Fibroblast of mammary gland (primary cell): ENCODE data around the gene RANBP2.

ENCODE experiments used
- DNase-seq: peaks from one replicate; pipeline ENCODE4 v3.0.0-alpha.2; 2010; ENCODE audit warnings: low read depth
- H3K4me3 ChIP-seq: 2 replicates; pipeline ENCODE4 v1.5.1; 2011; ENCODE audit warnings: low read depth, mild to moderate bottlenecking, low read length, moderate library complexity; ENCODE audit not compliant: control insufficient read depth
- TF ChIP-seq, protein P1 (sequence below): conservative IDR thresholded peaks from 2 replicates; pipeline ENCODE4 v1.5.1; 2011; ENCODE audit warnings: low read depth, low read length, inconsistent platforms; ENCODE audit not compliant: control insufficient read depth, insufficient read depth

RANBP2 gene

DNA sequence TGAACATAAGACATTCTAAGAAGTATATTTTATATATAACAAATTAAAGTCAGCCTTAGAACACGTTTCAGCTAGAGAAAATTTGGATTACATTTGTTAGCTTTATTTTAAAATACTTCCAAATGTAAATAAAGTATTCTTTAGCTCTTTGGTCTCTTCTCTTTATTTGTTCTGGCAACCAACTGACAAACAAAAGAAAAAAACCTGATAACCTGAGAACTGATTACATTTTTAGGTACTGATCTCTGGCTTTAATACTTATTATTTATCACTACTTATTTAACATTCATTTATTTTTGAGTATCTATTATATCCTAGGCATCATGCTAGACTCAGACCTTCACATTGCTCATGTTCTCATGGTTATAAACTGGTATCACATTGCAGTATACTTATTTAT is 85.8 kb downstream of the RANBP2 start:
- no peak overlapping the region for H3K4me3 ChIP-seq
- no peak for DNase-seq
- TF ChIP-seq, protein P1, sequence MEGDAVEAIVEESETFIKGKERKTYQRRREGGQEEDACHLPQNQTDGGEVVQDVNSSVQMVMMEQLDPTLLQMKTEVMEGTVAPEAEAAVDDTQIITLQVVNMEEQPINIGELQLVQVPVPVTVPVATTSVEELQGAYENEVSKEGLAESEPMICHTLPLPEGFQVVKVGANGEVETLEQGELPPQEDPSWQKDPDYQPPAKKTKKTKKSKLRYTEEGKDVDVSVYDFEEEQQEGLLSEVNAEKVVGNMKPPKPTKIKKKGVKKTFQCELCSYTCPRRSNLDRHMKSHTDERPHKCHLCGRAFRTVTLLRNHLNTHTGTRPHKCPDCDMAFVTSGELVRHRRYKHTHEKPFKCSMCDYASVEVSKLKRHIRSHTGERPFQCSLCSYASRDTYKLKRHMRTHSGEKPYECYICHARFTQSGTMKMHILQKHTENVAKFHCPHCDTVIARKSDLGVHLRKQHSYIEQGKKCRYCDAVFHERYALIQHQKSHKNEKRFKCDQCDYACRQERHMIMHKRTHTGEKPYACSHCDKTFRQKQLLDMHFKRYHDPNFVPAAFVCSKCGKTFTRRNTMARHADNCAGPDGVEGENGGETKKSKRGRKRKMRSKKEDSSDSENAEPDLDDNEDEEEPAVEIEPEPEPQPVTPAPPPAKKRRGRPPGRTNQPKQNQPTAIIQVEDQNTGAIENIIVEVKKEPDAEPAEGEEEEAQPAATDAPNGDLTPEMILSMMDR: no peak

DNA sequence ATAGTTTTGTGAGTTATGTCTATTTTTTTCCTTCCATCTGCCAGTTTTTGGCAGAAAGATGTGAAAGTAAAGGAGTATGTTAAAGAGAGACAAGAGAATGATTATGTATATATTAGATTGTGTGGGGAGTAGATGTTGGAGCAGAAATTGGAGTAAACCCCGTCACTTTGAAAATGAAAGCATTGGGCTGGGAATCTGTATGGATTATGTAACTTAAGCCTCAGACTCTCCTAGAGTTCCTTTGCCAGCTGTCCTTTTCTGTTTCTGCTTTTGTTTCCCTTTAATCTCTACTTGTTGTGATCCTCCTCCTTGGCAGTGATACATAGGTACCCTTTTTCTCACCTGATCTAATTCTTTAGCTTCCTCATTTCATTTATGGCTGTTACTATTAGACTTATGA is 86.5 kb downstream of the RANBP2 start:
- TF ChIP-seq, protein P1: no peak
- DNase-seq: no peak
- H3K4me3 ChIP-seq: no peak overlapping the region

DNA sequence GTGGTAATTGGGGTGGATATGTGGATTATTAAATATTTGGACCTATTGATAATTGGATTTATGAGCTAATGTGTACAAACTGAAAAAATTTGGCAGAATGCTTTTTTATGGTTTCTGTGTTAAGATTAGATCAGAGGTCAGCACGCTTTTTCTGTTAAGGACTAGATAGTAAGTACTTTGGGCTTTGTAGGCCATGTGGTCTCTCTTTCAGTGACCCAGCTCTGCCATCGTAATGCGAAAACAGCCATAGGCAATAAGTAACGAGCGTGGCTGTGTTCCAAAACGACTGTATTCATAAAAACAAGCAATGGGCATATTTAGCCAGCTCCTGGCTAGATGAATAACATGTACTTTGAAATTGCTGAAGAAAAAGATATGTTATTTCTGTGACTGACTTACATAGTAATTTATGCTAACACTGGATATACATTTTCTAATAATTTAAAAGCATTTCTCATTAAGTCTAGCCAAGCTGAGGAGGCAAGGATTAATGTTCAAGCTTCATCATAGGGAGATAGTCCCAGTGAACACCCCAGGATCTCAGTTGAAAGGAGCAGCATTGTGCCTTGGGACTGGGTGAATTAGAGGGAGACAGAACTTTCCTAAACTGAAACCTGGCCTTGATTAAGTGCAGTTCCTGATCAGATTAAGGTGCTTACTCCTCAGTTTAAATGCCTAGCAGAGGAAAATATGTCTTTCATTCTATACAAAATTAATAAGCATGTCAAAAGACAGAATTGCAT is 87.3 kb downstream of the RANBP2 start:
- H3K4me3 ChIP-seq: no peak overlapping the region
- TF ChIP-seq, protein P1: no peak
- DNase-seq: no peak

DNA sequence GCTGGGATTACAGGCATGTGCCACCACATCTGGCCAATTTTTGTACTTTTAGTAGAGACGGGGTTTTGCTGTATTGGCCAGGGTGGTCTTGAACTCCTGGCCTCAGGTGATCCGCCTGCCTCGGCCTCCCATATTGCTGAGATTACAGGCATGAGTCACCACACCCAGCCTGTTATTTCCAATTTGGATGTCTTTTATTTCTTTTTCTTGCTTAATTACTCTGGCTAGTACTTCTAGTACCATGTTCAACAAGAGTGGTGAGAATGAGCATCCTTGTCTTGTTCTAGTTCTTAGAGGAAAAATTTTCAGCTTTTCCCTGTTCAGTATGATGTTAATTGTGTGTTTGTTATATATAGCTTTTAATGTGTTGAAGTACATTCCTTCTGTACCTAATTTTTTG is 90.7 kb downstream of the RANBP2 start:
- TF ChIP-seq, protein P1: no peak
- DNase-seq: no peak
- H3K4me3 ChIP-seq: no peak overlapping the region

DNA sequence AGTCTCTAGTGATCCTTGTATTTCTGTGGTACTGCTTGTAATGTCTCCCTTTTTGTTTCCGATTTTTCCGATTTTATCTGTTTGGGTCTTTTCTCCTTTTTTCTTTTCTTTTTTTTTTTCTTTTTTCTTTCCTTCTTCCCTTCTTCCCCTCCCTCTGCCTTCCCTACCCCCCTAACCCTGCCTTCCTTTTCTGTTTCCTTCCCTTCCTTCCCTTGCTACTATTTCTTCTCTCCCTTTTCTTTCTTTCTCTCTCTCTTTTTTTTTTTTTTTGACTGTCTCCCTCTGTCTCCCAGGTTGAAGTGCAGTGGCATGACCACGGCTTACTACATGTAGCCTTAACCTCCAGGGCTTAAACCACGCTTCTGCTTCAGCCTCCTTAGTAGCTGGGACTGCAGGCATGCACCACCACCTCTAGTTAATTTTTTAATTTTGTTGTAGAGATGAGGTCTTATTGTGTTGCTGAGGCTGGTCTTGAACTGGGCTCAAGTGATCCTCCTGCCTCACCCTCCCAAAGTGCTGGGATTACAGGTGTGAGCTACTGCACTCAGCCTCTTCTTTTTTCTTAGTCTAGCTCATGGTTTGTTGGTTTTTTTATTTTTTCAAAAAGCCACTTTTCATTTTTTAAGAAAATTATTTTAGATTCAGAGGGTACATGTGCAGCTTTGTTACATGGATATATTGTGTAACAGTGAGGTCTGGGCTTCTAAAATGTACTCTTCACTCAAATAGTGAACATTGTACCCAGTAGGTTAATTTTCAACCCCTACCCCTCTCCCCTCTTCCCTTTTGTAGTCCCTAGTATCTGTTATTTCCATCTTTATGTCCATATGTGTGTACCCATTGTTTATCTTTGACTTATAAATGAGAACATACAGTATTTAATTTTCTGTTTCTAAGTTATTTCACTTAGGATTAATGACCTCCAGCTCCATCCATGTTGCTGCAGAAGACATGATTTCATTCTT is 92.0 kb downstream of the RANBP2 start:
- TF ChIP-seq, protein P1: no peak
- no peak for DNase-seq
- no peak overlapping the region for H3K4me3 ChIP-seq

DNA sequence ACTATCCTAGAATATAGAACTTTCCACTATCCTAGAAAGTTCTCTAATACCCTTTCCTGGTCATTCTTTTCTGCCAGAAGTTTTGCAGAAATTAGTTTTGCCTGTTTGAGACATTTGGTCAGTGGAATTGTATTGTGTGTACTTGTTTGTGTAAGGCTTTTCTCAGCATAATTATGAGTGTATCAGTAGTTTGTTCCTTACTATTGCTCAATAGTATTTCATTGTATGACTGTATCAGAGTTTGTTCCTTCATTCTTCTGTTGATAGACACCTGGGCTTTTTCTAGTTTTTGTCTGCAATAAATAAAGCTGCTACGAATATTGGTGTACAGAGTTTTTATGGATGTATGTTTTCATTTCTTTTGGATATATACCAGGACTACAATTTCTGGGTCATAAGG is 94.5 kb downstream of the RANBP2 start:
- peak; percentile 11 for DNase-seq
- H3K4me3 ChIP-seq: no peak overlapping the region
- TF ChIP-seq, protein P1: no peak
